HepG2 (cell line): Measurements from ENCODE around the gene MXD3. TPM values are rescaled to one million over a fixed set of nuclear protein-coding genes. Genes with fewer than 3 reads are reported as not detected.
"Not testable (repeated sequence)": the region's sequence is repeated elsewhere in the genome, so short reads cannot be mapped to it uniquely, and the experiment has no call there.

ENCODE experiments used
- ATAC-seq: fragments of 200-7000 bp; cut with Tn5 transposase; 3 replicates; pipeline ENCODE4 v1.9.1; 2020; ENCODE audit warnings: mild to moderate bottlenecking, moderate library complexity
- BruUV-seq: library from RNA; stranded (reverse); fragments of 400-500 nt; replicated peaks from 2 replicates; lab custom pipeline; 2021; lab: Mats Ljungman, UMichigan
- CTCF ChIA-PET: fragments of 300-600 bp; formaldehyde crosslinking; extraction: SDS; loops from one replicate; lab custom pipeline; 2021; ENCODE audit warnings: low total read pairs, inconsistent platforms, low intra/inter-chr PET ratio; lab: Yijun Ruan, JAX
- POLR2A ChIA-PET: fragments of 350-600 bp; sonication (Branson Sonifier 250); formaldehyde crosslinking; loops from one replicate; lab custom pipeline; 2020; ENCODE audit warnings: antibody characterized with exemption, inconsistent platforms; lab: Yijun Ruan, JAX
- DNase-seq: peaks from one replicate; pipeline ENCODE4 v3.0.0-alpha.2; 2015; ENCODE audit warnings: low spot score
- FAIRE-seq: peaks from 3 replicates; lab custom pipeline; 2011; peaks lifted over from hg19 to GRCh38; lab: Jason Lieb, UNC
- H2AFZ ChIP-seq: one replicate; pipeline ENCODE4 v1.6.1; 2011; ENCODE audit warnings: low read length, inconsistent platforms
- H3K27ac ChIP-seq: fragments of 300-600 bp; 3 replicates; pipeline ENCODE4 v1.8.0; 2011; ENCODE audit warnings: mixed run types, mild to moderate bottlenecking, mixed read lengths, low read length, inconsistent platforms; ENCODE audit not compliant: insufficient read depth; ENCODE audit errors: extremely low read length
- H3K27me3 ChIP-seq, 2 experiments: fragments of 200-600 bp in 1 of 2; 2 replicates in 1 of 2; 3 replicates in 1 of 2; pipeline versions ENCODE4 v1.6.0 to v1.8.0; 2011; ENCODE audit warnings: low read length in 2 of 2, mild to moderate bottlenecking in 2 of 2, moderate library complexity in 2 of 2, inconsistent platforms in 1 of 2; ENCODE audit not compliant: insufficient read depth in 2 of 2, control insufficient read depth in 1 of 2
- H3K36me3 ChIP-seq, 2 experiments: fragments of 200-600 bp in 1 of 2; replicated peaks in 1 of 2; 2 replicates in 1 of 2; 3 replicates in 1 of 2; pipeline versions ENCODE4 v1.5.1 to v1.8.0; 2011; ENCODE audit warnings: low read length in 2 of 2, inconsistent platforms in 1 of 2; ENCODE audit not compliant: insufficient read depth in 2 of 2, control insufficient read depth in 1 of 2
- H3K4me1 ChIP-seq: 2 replicates; pipeline ENCODE4 v1.5.1; 2012; ENCODE audit warnings: low read length, inconsistent platforms; ENCODE audit not compliant: insufficient read depth
- H3K4me2 ChIP-seq: 2 replicates; pipeline ENCODE4 v1.6.0; 2011; ENCODE audit warnings: low read depth, low read length, inconsistent platforms
- H3K4me3 ChIP-seq, 3 experiments: fragments of 200-600 bp in 1 of 3; sonication (generic), shearing (Covaris generic) in 1 of 3; replicated peaks in 1 of 3; 2 replicates each; pipeline ENCODE4 v1.5.1; 2011 to 2016; ENCODE audit warnings: low read length in 3 of 3, inconsistent platforms in 2 of 3, low read depth in 2 of 3, mild to moderate bottlenecking in 2 of 3, control low read depth in 1 of 3, mixed read lengths in 1 of 3; ENCODE audit not compliant: insufficient read depth in 1 of 3
- H3K79me2 ChIP-seq: one replicate; pipeline ENCODE4 v1.6.1; 2011; ENCODE audit warnings: low read length, inconsistent platforms; ENCODE audit not compliant: insufficient read depth
- H3K9ac ChIP-seq: 2 replicates; pipeline ENCODE4 v1.6.0; 2011; ENCODE audit warnings: mild to moderate bottlenecking, low read depth, low read length, inconsistent platforms; ENCODE audit not compliant: insufficient read depth
- H3K9me3 ChIP-seq: 2 replicates; pipeline ENCODE4 v1.5.1; 2012; ENCODE audit warnings: mild to moderate bottlenecking, low read length
- H4K20me1 ChIP-seq: 2 replicates; pipeline ENCODE4 v1.6.0; 2011; ENCODE audit warnings: inconsistent platforms, mild to moderate bottlenecking, low read length, moderate library complexity; ENCODE audit not compliant: insufficient read depth
- AGO2 ChIP-seq: fragments of 200-400 bp; formaldehyde crosslinking; optimal IDR thresholded peaks from 2 replicates; pipeline ENCODE3; 2017; ENCODE audit warnings: mild to moderate bottlenecking, low read depth, low read length, moderate library complexity
- DBP ChIP-seq: sonication (generic); formaldehyde crosslinking; IDR thresholded peaks from 2 replicates; pipeline ENCODE4 v1.4.0; 2020; ENCODE audit warnings: missing genetic modification reagents; ENCODE audit errors: not compliant biosample characterization
- HNF4G ChIP-seq, 2 experiments: sonication (generic) in 1 of 2; formaldehyde crosslinking in 1 of 2; IDR thresholded peaks; 2 replicates each; pipeline versions ENCODE4 v1.4.0 to v1.6.1; 2011 to 2020; ENCODE audit warnings: borderline replicate concordance in 2 of 2, low read depth in 2 of 2, mild to moderate bottlenecking in 2 of 2, low read length in 1 of 2, missing genetic modification reagents in 1 of 2, moderate library complexity in 1 of 2
- POLR2AphosphoS5 ChIP-seq: IDR thresholded peaks from 2 replicates; pipeline ENCODE4 v1.6.1; 2012; ENCODE audit warnings: low read depth, low read length
- POLR2G ChIP-seq: fragments of 200-400 bp; formaldehyde crosslinking; IDR thresholded peaks from 2 replicates; pipeline ENCODE4 v1.6.1; 2018; ENCODE audit warnings: mild to moderate bottlenecking, low read depth, low read length, moderate library complexity
- RBFOX2 ChIP-seq: fragments of 200-400 bp; formaldehyde crosslinking; IDR thresholded peaks from 2 replicates; pipeline ENCODE4 v1.6.1; 2017; ENCODE audit warnings: low read depth, mild to moderate bottlenecking, low read length
- ZFP36L2 ChIP-seq: sonication (generic); formaldehyde crosslinking; IDR thresholded peaks from 2 replicates; pipeline ENCODE4 v1.4.0; 2020; ENCODE audit warnings: missing genetic modification reagents
- WGBS: methylation state at CpG from one replicate; pipeline ENCODE4 v1.1.6; 2017; ENCODE audit warnings: low lambda C conversion rate; 5-methylcytosine and 5-hydroxymethylcytosine counted together
- in situ Hi-C: cut with HindIII; loops from 2 replicates; pipeline ENCODE4 v1.10.0; 2017; ENCODE audit warnings: low pct_unique_long_range_greater_than_20kb; ENCODE audit not compliant: extremely low pct_ligation_motif_present
- intact Hi-C: fragments of 100-400 bp; cut with micrococcal nuclease; formaldehyde crosslinking; loops from one replicate; pipeline ENCODE4 v1.10.0; 2022; ENCODE audit not compliant: unreplicated experiment
- polyA plus RNA-seq, 8 experiments: library from polyadenylated mRNA; depleted of rRNA in 3 of 8; stranded (reverse) in 7 of 8; unstranded in 1 of 8; fragments of >200 nt; fragmentation: Illumina TruSeq in 4 of 8; extraction: Trizol in 4 of 8; gene quantifications; 2 replicates each; pipeline versions ENCODE4 v1.2.1 to v1.2.3, GENCODE V29; 2011 to 2016; ENCODE audit warnings: low read depth in 4 of 8, missing spikeins in 1 of 8, mixed read lengths in 1 of 8; ENCODE audit not compliant: insufficient read depth in 1 of 8
- total RNA-seq, 5 experiments: library from RNA; depleted of rRNA; stranded (reverse); fragments of >200 nt; fragmentation: Illumina TruSeq; extraction: Trizol; gene quantifications; 2 replicates each; pipeline ENCODE4 v1.2.3, GENCODE V29; 2016; ENCODE audit warnings: low read depth in 1 of 5
- TF ChIP-seq, protein P1 (sequence below): sonication (generic); formaldehyde crosslinking; IDR thresholded peaks from 2 replicates; pipeline ENCODE4 v1.5.0; 2020; ENCODE audit warnings: mild to moderate bottlenecking, missing genetic modification reagents, borderline replicate concordance

MXD3 gene
- total and polyA plus RNA-seq, 2 of the 13 experiments (the other 11 are each of a cell fraction or from before 2014, with no cell fraction given), result 10.5 to 12.8 TPM

GRCh38 chr5:177306103-177306640, 5.5 kb downstream of the MXD3 start:
- H3K27ac ChIP-seq, BruUV-seq, H3K9ac ChIP-seq, H3K4me2 ChIP-seq, FAIRE-seq, H2AFZ ChIP-seq, DNase-seq, CTCF ChIA-PET, H3K9me3 ChIP-seq, intact Hi-C loops, H3K4me3 ChIP-seq, H3K27me3 ChIP-seq, POLR2A ChIA-PET, in situ Hi-C loops, ATAC-seq: not testable (repeated sequence)
- peaks cover 50% of the 10 kb centered on the region for H3K4me1 ChIP-seq
- 100% methylated on average over 8 of the region's 11 CpGs for WGBS
- TF ChIP-seq RBFOX2, result peak; percentile 37; the same call in 1 of the 2 replicates
- peak; percentile 27 for TF ChIP-seq AGO2
- H3K36me3 ChIP-seq, result peaks cover 7 to 38% of the 10 kb centered on the region in 2 experiments
- H4K20me1 ChIP-seq, result peaks cover 19% of the 10 kb centered on the region
- peaks cover 31% of the 10 kb centered on the region for H3K79me2 ChIP-seq

DNA sequence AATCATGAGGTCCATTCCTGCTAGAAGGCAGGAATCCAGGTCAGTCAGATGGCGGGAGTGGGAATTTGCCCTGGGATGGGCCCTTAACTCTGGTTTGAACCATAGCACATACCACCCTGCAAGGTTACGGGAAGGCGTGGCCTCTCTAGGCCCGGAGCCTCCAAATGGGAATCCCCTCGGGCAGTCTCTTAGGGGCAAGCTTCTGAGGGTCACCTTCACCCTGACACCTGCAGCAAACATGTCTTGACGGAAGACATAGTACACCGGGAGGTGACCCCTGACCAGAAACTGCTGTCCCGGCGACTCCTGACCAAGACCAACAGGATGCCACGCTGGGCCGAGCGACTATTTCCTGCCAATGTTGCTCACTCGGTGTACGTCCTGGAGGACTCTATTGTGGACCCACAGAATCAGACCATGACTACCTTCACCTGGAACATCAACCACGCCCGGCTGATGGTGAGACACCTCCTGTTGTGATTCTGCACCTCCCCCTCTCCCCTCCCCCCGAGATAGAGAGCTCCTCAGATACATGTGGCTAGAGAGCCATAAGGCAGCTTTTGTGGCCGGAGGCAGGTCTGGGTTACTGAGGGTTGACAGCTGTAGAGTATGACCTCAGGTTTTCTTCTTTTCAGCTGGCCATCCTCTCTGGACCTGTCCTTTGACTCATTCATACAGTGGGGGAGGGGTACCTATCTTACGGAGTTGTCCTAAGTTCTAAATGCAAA, 7.1 kb downstream of the MXD3 start:
- Histone ChIP-seq H3K27me3 (no peaks in the 10 kb centered on the region; a peak in 1 of 5 replicates), H3K4me2 (peak overlapping the region; percentile 85), H3K4me3 (peak overlapping the region; percentile 76 to 97 (median 85)), H3K36me3 (peaks cover 7 to 40% of the 10 kb centered on the region in 2 experiments), H3K9ac (peak overlapping the region; percentile 87), H3K4me1 (peaks cover 35% of the 10 kb centered on the region), H3K27ac (peak overlapping the region; percentile 78), H3K9me3 (no peaks in the 10 kb centered on the region), H3K79me2 (peaks cover 31% of the 10 kb centered on the region), H2AFZ (no peak overlapping the region), H4K20me1 (peaks cover 19% of the 10 kb centered on the region)
- DNase-seq (peak; percentile 55), ATAC-seq (peak; percentile 58), FAIRE-seq (peak; percentile 56)
- 18% methylated on average over 4 of the region's 19 CpGs for WGBS
- intact Hi-C loops, result no loop called here
- ChIA-PET CTCF (no interaction called here), POLR2A (interaction anchor here (1.0 to 1.7 kb wide), 2 partner anchors 74 to 75 kb away, joined by 4 to 7 read pairs; no protein-coding TSS in a partner anchor)
- BruUV-seq, result TSS peak; percentile 79
- in situ Hi-C loops, result loop anchor here (5.0 kb wide), 1 partner anchor 192 kb away; no protein-coding TSS in a partner anchor
- TF ChIP-seq DBP (CRISPR knock-in tag), result no peak
- no peak for TF ChIP-seq ZFP36L2
- peak; percentile 33; the same call in 1 of the 2 replicates for TF ChIP-seq HNF4G (IDR thresholded peaks at IDR 0.05; ENCODE audit: borderline replicate concordance, low read depth, low read length)
- no peak for TF ChIP-seq HNF4G (CRISPR knock-in tag; IDR thresholded peaks at IDR 0.05; ENCODE audit: borderline replicate concordance, low read depth)
- TF ChIP-seq POLR2G, result no peak; the same call in 1 of the 2 replicates
- no peak for TF ChIP-seq POLR2AphosphoS5
- TF ChIP-seq, protein P1, sequence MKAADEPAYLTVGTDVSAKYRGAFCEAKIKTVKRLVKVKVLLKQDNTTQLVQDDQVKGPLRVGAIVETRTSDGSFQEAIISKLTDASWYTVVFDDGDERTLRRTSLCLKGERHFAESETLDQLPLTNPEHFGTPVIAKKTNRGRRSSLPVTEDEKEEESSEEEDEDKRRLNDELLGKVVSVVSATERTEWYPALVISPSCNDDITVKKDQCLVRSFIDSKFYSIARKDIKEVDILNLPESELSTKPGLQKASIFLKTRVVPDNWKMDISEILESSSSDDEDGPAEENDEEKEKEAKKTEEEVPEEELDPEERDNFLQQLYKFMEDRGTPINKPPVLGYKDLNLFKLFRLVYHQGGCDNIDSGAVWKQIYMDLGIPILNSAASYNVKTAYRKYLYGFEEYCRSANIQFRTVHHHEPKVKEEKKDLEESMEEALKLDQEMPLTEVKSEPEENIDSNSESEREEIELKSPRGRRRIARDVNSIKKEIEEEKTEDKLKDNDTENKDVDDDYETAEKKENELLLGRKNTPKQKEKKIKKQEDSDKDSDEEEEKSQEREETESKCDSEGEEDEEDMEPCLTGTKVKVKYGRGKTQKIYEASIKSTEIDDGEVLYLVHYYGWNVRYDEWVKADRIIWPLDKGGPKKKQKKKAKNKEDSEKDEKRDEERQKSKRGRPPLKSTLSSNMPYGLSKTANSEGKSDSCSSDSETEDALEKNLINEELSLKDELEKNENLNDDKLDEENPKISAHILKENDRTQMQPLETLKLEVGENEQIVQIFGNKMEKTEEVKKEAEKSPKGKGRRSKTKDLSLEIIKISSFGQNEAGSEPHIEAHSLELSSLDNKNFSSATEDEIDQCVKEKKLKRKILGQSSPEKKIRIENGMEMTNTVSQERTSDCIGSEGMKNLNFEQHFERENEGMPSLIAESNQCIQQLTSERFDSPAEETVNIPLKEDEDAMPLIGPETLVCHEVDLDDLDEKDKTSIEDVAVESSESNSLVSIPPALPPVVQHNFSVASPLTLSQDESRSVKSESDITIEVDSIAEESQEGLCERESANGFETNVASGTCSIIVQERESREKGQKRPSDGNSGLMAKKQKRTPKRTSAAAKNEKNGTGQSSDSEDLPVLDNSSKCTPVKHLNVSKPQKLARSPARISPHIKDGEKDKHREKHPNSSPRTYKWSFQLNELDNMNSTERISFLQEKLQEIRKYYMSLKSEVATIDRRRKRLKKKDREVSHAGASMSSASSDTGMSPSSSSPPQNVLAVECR, result no peak
